Neural progenitor cell (in vitro differentiated cells): ENCODE results near the gene KRTAP6-1.

Experiments used
- EZH2 ChIP-seq: fragments of 200-600 bp; sonication (generic); IDR thresholded peaks from 2 replicates; pipeline ENCODE4 v1.6.1; 2017; ENCODE audit warnings: antibody characterized with exemption, mild to moderate bottlenecking, moderate library complexity
- EZH2phosphoT487 ChIP-seq: fragments of 200-600 bp; sonication (generic); IDR thresholded peaks from 2 replicates; pipeline ENCODE4 v1.6.1; 2017; ENCODE audit warnings: antibody characterized with exemption

DNA sequence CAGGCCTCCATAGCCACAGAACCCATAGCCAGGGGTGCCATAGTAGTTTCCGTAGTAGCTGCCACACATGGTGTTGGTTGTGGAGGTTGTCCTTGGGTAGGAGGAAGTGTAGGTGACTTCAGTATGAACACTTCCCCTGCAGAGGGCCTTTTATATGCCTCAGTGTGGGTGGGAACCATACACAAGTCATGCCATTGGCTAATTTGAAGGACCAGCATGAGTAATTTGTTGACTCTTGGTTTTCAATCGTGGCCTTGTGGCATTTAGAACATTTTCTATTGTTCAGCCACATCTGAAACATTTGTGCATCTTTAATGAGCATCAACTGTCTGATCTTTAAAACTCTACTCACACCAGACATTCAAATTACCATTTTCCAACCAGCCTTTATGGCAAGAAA lies at the start of gene KRTAP6-1:
- no peak for TF ChIP-seq EZH2
- TF ChIP-seq EZH2phosphoT487, result no peak
